Activated CD8-positive, alpha-beta memory T cell treated with anti-CD3 and anti-CD28 coated beads, Interleukin-2, amount 50 U/mL, for 48 hours (primary cell): ENCODE results near the gene RABGEF1.
"Not testable (repeated sequence)": the region's sequence is repeated elsewhere in the genome, so short reads cannot be mapped to it uniquely, and the experiment has no call there.

Experiments used
- DNase-seq: peaks from one replicate; pipeline ENCODE4 v3.0.0-alpha.2; 2020

The RABGEF1 gene

DNA sequence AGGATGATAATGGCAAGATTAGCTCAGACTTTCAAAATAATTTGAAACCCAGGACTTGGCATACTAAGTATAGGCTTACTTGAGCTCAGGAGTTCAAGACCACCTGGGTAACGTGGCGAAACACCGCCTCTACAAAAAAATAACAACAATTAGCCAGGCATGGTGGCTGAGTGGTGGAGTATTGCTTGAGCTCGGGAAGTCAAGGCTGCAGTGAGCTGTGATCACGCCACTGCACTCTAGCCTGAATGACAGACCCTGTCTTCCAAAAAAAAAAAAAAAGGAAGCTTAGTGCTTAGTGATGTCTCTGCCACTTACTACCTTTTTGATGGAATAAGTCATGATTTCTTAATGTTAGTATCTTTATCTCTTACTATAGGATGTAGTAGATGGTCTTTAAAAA lies 25.5 kb downstream of the RABGEF1 start:
- no peak for DNase-seq

DNA sequence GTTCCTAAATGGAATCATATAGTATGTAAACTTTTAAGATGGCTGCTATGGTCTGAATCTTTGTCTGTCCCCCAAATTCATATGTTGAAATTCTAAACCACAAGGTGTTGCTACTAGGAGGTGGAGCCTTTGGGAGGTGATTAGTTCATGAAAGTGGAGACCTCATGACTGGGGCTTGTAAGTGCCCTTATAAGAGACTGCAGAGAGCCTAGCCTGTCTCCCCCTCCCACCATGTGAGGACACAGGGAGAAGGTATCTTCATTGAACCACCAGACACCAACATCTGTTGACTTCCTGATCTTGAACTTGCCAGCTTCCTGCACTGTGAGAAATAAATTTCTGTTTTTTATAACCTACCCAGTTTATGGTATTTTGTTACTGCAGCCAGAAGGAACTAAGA lies 27.0 kb downstream of the RABGEF1 start:
- DNase-seq: not testable (repeated sequence)

DNA sequence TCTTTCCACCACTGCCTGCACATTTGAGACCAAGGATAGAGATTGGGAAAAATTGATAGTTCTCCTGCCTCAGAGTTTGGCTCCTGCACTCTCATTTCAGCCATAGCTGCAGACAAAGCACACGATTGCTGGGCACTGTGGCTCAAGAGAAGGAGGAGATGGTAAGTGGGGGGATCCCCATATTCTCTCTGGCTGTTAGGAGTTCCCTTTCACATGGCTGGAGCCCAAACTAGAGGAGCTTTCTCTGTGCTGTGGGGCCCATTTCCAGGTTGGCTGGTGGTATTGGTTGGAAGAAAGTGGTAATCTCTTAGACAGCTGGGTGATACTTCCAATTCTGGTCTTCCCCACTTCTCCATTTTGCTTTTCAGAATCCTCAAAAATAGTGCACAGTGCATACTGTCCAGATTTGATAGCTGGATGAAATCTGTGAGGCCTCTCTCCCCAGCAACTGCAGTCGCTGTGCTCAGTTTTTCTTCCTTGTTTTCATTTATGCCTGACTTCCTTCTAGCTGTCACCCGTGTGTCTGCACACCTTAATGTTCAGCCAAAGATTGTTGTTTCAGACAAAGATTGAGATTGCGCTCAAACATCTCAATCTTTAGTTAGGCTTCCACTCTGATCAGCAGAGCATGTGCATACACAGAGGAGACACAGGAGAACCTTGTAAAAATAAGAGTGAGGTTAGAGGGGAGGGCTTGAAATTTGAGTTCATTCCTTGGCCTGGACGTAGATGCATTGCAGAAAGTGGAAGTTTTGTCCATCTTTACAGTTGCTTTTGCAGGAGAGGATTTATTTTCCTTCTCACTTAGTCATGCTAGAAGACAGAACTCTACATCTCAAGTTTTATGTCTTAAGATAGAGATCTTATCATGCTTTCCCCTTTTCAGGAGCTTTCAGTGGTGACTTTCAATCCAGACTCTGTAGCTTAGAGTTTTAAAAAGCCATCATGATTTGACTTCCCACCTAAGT lies 28.6 kb downstream of the RABGEF1 start:
- DNase-seq: no peak

DNA sequence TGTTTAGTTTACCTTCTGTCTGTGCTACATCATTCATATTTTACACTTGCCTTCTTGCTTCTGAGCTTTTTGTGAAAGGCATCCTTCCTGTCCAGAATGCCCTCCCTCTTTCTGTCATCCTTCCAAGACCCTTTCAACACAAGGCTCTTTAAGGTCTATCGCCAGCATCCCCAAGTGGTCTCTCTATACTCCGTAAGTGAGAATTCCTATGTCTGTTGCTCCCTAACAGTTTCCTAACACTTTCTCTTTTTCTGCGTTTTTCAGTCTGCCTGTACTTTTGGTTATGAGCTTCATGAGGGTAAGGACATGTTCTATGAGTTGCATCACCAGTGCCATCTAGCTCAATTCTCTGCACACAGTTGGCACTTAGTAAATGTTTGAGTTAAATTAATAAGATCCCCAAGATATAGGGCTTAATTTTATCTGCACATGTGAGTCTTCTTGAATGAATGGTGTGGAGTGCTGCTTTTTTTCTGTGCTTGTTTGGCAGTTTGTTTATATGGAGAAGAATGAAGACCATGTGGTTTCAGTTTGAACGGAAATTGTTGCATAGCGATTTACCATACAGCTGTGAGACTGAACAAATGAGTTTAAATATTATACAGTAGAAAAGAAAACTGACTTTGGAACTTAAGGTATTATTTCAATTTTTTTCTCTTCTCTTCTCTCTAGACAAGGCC lies 29.4 kb downstream of the RABGEF1 start:
- DNase-seq: no peak

DNA sequence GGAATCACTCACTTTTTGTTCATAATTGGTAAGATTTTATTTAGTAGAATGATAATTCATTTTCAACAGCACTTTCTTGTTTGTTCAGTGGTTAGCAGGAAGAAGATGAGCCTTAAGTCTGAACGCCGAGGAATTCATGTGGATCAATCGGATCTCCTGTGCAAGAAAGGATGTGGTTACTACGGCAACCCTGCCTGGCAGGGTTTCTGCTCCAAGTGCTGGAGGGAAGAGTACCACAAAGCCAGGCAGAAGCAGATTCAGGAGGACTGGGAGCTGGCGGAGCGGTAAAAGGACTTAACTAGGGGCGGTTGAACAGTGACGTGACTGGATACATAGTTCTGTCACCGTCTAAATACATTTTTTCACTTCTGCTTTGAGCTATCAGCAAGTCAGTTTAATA lies 31.3 kb downstream of the RABGEF1 start:
- DNase-seq: no peak

DNA sequence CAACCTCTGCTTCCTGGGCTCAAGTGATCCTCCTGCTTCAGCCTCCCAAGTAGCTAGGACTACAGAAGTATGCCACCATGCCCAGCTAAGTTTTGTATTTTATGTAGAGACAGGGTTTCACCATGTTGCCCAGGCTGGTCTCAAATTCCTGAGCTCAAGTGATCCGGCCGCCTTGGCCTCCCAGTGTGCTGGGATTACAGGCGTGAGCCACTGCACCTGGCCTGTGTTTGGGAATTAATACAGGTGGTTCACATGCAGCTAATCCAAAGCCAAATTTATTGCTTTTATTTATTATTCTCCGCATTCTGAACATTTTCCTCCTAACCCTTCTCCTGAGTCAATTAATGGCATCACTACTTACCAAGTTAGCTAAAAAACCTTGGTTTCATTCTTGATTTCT lies 33.2 kb downstream of the RABGEF1 start:
- DNase-seq: not testable (repeated sequence)

DNA sequence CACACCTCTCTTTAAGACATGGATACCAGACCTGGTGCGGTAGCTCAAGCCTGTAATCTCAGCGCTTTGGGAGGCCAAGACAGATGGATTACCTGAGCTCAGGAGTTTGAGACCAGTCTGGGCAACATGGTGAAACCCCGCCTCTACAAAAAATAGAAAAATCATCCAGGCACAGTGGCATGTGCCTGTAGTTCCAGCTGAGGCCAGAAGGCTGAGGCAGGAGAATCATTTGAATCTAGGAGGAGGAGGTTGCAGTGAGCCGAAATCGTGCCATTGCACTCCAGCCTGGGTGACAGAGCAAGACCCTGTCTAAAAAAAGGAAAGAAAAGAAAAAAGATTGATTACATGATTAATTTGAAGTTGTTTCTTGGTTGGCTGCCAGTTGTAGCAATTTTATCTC lies 35.9 kb downstream of the RABGEF1 start:
- not testable (repeated sequence) for DNase-seq

DNA sequence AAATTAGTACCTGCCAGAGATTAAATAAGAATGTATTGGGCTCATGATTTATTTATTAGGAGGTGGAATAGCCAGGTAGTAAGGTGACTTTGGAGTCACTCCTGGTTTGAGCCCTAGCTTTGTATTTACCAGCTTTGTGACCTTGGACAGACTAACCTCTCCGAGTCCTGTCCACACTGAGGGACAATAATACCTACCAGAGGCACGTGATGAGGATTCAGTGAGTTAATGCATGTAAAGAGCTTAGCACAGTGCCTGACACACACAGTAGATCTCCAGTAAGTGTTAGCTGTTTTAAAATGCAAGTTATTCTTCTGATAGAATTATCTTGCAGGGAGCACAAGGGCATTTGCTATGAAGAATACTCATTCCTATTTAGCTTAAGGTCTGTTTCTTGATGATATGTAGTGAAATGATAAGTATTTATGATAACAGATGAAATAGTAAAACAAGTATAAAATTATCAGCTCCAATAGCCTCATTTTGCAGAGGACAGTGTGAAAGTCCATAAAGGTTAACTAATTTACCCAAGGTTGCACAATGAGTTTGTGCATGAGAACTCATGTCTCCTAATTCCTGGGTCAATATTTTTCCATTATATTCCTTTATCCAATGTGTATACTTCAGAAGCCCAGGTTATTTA lies 36.4 kb downstream of the RABGEF1 start:
- no peak for DNase-seq

DNA sequence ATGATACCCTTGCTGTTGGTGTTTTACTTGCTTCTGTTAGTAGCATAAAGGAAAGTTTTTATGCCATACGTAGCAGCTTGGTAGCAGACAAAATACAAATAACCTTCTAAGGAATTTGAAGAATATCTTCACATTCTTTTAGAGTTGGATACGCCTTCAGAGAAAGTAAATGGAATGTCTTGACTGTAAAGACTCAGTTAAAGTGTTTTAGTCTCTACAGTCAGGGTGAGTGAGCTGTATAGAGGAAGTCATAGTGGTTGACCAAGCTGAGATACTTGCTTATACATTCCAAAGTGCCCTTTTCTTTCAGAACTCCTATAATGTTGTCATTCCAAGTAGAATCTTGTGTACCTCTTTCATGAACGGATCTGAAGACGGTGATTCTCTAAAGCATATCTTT lies 37.7 kb downstream of the RABGEF1 start:
- DNase-seq: no peak

DNA sequence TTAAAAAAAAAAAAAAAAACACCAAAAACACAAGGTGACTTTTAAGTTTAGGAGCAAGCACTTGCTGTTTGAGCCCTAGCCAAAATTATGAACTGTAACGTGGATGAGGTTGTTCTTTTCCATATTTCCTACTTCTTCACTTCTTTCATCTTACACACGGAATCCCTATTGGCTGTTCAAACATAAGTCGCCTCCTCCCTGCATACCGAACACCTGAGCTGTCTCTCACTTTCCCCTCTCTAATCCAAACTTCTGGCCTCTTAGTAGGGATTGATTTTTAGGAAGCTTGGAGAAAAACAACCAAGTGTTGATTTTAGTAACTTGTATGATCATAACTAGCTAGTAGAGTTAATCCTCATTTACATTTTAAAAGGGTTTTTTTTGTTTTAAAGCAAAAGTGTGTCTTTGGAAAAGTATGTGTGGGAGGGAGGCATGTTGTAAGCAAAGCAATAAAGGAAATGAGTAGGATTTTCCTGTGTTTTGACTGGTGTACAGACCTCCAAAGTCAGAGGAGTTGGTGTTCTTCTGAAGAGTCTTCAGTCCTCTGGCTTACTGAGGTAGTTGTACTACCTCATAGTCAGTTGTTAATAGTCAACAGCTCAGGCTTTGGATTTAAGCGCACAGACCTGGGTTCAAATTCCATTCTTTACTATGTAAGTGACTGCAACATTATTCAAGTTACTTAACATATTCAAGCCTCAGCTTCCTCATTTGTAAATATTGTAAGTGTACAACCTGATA lies 39.3 kb downstream of the RABGEF1 start:
- DNase-seq: no peak

DNA sequence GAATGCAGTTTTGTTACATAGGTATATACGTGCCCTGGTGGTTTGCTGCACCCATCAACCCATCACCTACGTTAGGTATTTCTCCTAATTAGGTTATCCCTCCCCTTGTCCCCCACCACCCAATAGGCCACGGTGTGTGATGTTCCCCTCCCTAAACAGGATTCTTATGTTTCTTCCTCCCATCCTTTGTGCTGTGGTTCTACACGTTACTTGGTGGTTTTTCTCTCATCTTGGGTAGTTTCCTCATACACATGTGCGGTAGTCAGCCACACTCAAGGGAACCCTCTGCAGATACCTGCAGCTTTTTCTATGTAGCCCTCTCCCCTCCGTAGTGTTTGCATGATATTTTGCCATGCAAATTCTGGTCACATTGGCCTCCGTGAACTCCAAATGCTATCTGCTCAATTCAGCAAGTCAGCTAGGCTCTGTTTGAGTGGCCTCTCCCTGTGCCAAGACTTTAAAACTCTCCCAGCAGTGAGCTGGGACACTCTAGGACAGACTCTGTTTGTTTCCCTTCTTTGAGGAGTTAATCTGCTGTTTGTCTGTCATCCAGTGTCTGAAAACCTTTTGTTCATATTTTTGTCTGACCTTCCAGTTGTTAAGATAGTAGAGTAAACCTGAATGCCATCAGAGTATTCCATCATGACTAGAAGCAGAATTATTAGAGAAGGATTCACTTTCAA lies 41.0 kb downstream of the RABGEF1 start:
- DNase-seq: no peak

DNA sequence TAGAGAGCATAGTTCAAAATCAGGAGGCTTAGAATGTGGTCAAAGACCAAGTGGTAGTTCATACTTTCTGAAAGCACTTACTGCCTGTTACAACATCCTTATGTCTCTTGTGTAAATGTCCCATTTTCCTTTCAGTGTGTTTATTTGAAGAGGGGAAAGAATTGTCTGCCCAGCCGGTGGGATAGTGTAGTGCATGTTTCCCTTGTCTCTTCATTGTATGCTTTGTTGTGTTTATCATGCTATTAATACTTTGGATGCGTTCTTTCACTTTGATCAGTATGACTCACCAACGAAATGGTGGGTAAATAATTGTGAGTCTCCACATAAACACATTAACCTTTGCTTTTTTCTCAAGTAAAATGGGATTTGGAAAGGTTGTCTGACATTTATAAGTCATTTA lies 42.3 kb downstream of the RABGEF1 start:
- not testable (repeated sequence) for DNase-seq

DNA sequence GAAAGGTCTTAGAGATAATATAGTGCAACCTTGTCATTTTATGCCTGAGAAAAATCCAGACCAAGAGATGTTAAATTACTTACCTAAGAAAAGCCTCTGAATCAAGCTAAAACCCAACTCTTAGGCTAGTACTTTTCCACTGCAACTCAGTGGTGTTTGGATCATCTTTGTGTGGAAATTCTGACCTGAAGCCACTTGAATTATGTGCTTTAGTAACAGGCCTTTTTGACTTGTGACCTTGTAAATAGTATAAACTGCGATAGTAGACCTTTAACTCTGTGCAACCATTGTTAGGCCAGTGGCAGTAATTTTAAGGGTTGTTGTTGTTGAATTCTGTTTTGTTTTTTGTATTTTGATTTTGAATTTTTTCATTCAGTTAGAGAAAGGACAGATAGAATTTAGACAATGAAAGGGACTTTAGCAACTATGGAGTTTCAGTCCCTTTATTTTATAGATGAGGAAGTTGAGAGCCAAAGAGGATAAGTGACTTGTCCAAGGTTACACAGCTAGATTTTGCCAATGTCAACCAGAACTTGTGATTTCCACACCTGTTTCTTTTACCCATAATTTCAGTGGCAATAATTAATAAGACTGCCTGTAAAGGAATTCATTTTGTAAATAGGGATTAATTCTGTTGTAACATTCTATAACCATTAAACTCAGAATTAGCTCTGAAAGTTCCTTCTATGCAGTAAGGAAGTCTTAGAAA lies 43.5 kb downstream of the RABGEF1 start:
- not testable (repeated sequence) for DNase-seq

DNA sequence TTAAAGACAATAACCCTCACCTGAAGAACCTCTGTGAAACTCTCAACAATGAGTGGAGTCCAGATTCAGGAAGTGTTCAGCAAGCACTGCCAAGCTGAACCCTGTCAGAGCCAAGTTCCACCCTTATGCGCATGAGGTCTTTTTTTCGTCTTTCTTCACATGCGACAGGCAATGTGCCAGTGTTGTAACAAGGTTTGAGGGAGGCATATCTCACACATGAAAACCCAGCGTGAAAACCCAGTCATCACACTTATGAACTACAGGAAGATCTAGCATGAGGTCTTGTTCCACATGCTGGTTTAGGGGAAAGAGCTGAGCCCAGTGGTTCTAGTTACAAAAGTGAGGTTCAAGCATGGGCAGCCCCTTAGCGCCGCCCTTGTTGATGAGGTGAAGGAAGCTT lies 49.7 kb downstream of the RABGEF1 start:
- DNase-seq: no peak

DNA sequence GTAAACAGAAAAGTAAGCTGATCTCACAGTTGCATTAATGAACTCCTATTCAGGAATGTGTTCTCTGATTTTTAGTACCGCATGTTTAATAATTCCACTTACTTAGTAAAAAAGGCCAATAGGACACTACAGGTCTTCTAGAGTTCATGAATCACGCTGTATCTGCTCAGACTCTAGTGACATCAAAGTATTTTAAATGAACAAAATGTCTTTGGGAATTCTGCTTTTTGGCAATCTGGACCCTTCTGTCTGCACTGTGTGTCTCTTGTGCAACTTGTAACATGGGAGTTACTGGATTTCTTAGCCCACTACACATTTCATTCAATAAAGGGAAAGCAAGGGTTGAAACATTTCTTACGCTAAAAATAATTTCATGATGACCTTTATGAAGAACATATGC lies 50.2 kb downstream of the RABGEF1 start:
- no peak for DNase-seq

DNA sequence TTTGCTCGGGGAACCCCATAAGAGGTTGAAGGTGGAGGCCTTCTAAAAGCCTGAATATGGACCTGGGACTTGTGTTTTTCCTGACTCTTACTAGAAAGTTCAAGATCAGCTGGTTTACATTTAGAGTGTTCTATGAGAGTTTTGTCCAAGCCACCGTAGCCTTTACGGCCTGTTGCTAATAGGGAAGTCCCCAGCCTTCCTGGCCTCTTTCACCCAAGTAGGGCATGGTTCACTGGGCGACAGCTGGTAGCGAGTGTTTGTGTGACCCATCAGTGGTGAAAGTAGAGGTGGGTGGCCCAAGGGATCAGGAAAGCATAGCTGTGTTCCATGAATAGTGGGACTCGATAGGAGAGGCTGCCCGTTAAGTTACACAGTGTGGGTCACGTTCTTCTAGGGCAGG lies 60.1 kb downstream of the RABGEF1 start:
- no peak for DNase-seq

DNA sequence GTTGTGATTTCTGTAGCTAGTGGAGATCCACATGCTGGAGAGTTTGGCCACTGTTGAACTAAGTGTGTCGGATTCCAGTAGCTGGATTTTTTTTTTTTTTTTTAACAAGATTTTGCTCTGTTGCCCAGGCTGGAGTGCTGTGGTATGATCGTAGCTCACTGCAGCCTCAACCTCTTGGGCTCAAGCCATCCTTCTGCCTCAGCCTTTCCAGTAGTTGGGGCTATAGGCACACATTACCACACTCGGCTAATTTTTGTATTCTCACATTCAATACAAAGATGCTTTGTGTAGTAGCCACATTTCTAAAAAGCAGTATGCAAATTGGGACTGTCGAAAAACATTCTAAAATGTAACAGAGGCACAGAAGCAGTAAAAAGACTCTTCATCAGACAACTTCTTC lies 63.5 kb downstream of the RABGEF1 start:
- DNase-seq: peak; percentile 6

DNA sequence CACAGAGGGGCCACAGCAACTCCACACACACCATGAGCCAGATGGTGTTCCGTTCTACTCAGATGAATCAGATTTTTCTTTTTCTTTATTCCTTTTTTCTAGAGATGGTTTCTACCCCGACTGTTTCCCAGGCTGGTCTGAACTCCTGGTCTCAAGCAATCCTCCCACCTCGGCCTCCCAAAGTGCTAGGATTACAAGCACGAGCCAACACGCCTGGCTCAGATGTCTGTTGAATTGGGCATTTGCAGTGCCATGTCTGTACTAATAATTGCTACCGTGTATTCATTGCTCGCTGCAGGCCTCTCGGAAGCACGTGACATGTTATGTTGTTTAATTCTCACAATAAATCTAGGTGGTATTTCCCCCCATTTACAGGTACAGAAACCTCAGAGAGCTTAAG lies 67.2 kb downstream of the RABGEF1 start:
- DNase-seq: peak; percentile 7

DNA sequence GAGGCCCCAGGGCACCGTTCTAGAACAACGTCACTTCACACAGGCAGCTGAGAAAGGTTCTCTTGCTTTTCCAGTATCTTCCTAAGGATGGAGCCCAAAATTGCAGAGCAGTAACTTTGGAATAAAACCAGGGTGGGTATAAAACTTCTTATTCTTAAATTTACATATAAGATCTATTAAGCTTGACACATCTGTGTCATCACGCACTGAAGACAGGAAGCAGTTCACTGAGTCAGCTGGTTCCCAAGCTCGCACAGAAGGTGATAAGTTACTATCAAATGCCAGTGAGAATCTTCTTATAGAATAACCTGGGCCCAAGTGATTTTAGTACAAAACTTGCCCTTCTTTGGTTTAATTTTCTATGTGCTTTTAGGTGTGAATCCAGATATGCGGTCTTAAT lies 70.2 kb downstream of the RABGEF1 start:
- DNase-seq: no peak

DNA sequence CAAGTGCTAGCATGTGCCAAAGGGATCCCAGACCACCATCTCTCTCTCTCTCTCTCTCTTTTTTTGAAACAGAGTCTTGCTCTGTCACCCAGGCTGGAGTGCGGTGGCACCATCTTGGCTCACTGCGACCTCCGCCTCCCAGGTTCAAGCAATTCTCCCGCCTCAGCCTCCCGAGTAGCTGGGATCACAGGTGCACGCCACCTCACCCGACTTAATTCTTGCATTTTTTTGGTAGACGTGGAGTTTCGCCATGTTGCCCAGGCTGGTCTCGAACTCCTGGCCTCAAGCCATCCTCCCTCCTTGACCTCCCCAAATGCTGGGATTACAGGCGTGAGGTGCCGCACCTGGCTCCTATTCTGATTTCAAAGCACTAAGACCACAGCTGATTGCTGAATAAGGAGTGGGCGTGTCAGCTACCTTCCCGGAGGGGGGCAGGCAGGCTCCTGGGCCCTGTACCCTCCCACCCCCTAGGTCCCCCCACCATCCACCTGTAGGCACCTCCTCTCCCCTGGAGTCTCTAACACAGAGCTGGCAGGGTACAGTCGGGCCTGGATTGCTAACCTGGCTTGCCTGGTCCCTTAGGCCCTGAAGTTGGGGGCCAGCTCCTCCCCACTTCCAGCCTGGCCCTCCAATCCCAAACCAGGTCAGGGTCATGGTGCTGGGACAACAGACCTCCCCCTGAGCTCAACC lies 74.8 kb downstream of the RABGEF1 start:
- not testable (repeated sequence) for DNase-seq

DNA sequence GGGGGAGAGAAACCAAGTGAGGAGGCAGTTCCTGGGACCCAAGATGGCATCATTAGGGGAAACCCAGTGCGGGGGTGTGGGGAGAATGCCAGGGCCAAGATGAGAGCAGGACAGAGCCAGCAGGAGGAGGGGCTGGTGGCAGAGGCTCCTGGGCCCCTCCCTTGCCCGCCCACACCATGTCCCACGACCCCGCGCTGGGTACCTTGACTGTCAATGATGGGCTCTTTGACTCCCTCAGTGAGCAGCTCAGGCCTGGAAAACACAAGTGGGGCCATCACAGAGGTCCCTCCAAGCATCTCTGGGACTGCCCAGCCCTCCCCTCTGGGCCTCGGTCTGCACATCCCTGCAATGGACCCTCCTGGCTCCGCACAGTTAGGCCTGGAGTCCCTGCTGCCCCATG lies 75.4 kb downstream of the RABGEF1 start:
- no peak for DNase-seq
